Stimulated activated CD4-positive, alpha-beta T cell treated with anti-CD3 and anti-CD28 coated beads, Interleukin-2, amount 100 ng/mL, for 24 hours (primary cell): ENCODE results near the gene TDRKH.

ENCODE experiments used
- DNase-seq, 2 donors: peaks; one replicate each; pipeline ENCODE4 v3.0.0-alpha.2; 2020

The TDRKH gene

DNA sequence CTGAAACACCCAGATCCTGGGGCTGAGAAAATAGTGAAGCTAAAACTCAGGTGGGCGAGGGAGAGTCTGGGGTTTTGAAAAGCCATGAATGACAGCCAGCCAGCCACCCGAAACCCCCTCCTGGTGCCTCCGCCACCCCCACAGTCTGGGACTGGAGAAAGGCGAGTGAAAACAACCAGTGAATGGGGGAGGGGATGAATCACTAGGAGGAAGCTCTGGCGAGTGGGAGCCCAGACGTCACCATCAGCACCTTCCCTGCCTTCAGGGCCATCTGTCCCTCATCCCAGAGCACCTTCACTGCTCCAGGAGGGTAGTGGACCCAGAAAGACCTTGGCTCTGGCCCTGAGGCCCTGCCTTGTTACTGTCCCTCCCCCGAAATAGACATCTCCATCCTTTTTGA, 32.1 kb upstream of the TDRKH start:
- peak; percentile 63 to 67 for DNase-seq

DNA sequence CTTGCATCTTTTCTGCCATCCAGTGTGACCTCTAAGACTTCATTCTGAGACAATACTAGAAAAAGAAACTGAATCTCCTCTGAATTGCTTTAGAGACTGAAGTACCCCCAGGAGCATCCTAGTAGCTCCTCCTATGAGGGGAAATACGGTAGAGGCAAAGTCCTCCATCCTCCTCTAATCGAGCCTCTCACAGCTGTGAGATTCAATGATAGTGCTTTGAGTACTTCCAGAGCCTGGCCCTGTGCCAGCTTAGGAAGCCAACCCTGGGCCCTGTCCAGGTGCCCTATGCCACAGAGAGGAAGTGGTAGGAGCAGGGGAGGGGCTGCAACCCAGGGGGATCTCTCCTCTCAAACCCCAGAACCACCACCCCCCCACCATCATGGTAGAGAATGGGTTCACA, 30.6 kb upstream of the TDRKH start:
- DNase-seq = no peak

DNA sequence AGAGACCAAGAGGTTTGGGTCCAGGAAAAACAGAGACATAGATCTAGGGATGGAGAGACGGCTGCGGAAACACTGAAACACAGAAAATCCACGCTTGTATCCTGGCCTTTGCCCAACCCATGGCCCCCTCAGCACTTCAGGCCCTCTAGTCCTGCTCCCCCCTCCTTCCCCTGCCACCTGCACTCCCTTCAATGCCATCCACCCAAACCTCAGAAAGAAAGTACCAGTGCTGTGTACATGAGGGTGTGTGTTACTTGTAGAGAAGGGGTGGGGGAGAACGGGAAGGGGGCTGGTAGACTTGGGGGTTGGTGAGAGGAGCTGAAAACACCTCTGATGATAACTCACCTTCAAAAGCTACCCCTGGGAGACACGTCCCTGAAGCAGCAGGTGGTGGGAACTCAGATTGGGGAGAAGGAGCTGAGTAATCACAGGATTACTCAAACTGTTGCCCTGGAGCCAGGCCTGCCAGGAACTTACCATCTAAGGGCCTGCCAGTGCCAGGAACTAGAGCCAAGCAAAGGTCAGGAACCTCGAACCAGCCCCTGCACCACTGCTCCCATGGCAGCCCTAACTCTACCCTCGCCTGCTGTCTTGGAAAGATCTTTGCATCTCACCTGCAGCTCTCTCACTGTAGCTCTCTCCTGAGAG, 29.8 kb upstream of the TDRKH start:
- no peak for DNase-seq

DNA sequence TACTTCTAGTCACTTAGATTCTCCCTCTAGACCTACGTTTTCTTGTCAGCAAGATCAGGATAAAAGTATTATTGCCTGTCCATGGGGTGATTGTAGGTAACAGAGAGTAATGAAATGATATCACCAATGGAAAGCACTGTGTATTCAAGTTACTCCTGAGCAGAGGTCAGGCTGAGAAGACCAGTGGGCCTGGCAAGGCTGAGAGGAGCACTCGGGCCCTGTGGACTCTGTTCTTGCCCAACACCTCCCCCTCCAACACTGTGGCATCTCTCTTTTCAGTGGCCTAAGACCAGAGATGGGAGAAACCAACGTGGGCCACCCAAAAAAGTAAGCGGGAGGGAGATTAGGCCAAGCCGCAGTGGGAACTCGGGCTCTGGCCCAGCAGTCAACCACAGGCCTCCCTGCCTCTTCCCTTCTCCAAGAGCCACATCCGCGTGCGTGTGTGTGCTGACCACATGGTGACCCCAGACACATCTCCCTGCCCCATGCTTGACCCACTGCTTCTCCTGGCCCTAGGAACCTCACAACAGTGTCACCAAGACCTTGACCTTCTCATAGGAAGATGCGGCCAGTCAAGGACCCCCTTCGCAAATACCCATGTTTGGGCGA, 29.0 kb upstream of the TDRKH start:
- DNase-seq = no peak

DNA sequence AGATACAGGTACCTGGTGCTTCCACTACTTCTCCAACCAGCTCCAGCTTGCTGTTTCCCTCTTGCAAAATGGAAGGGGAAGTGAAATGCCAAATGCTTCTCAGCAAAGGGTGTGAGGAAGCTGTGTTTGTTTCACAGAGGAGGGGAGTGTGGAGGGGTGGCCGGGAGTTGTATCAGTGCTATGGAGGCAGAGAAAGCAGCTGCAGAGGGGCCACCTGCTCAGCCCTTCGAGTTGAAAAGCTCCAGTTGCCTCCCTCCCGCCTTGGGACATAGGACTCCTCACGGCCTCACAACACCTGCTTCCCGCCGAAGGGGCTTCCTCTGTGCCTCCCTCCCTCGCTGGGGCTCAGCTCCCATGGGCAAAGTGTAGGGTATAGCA, 27.0 kb upstream of the TDRKH start:
- no peak for DNase-seq

DNA sequence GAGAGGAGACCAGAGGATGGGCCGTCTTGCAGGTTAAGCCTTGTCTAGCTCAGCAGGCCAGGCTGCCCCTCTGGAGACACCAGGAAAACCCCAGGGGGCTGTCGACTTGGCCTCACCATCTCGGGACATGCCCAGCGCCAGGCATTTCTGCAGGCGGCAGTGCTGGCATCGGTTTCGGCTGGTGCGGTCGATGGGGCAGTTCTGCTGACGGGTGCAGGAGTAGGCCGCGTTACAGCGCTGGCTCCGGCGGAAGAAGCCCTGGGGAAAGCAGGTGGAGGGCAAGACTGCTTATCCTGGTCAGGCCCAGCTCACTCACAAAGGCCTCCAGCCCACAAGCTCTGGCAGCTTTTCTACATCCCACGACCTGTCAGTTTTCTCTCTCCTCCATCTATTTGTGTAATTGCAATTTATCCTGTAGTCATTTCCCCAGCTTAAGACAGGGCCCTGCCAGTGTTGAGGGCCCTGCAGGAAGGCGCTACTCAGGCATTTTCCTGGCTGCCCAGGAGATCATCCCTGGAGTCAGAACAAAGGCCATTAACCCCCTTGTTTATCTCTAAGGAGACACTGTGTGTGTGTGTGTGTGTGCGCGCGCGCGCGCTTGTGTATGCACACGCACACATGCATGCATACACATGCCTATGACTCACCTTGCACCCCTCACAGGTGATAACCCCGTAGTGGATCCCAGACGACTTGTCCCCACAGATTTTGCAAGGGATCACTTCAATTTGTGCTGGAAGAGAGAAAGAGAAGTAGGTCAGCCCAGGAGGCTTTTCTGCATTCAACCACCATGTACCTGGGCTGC, 26.4 kb upstream of the TDRKH start:
- no peak for DNase-seq

DNA sequence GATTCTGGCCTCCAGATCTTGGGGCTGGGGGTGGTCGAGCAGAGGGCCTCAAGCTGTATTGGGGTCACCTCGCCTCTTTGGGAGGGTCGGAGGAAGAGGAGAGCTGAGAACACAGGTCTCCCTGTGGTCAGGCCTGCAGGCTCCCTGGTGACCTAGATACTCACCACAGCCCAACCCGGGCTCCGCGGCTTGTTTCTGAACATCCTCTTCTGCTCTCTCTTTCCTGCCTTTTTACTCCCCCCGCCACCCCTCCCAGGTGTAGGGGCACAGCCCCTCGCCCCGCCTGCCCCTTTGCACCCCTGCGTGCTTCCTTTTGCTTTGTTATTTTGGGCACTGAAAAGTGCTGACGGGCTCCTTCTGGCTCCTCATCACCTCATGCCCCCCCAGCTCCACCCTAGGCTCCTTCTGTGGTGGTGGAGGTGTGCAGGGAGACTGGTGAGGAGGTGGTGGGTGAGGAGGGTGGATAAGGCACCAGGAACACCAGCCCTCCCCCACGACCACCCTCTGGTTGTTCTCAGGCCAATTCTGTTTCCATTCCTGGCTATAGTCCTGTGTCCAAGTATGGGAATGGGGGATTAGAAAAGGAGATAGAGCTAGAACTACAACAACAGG, 25.5 kb upstream of the TDRKH start:
- DNase-seq = no peak

DNA sequence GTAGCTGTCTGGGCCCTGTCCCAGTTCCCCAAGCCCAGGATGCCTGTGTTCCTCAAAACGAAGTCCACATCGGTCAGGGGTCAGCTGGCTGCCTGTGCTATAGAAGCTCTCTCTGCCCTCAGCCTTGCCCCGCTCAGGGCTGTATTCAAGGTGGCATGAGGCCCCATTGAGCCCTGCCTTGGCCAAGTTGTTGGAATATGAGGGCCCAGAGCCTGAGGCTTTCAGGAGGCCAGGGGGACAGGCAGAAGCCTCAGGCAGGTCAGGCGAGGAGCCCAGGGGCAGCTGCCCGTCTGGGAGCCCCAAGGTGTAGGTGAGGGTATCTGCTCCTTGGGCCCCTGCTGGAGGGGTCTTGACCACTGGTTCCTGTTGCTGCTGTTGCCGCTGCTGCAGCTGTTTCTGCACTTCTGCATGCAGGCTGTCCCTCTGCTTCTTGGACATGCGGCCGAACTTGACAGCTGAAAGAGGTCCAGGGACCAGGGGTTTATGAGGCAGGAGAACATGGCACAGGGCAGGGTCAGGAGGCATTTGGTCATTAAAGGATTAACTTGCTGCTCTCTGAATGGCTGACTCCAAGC, 24.8 kb upstream of the TDRKH start:
- DNase-seq = no peak

DNA sequence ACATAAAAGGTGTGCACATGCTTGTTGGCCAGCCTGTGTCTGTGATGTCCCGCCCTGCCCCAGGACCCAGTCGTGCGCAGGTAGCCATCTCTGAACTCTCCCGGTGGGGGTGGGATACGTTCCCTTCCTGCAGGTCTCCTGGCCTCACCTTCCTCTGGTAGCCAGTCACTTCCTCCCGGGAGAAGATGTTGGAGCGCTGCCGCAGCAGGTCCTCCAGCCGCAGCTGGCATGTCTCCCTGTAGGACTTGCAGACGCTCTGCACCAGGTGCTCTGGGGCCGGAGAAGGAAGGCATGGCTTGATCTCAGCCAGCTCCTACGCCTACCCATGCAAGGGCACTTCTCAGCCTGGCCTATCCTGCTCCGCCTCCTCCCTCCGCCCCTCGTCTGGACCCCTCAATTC, 24.1 kb upstream of the TDRKH start:
- DNase-seq = no peak

DNA sequence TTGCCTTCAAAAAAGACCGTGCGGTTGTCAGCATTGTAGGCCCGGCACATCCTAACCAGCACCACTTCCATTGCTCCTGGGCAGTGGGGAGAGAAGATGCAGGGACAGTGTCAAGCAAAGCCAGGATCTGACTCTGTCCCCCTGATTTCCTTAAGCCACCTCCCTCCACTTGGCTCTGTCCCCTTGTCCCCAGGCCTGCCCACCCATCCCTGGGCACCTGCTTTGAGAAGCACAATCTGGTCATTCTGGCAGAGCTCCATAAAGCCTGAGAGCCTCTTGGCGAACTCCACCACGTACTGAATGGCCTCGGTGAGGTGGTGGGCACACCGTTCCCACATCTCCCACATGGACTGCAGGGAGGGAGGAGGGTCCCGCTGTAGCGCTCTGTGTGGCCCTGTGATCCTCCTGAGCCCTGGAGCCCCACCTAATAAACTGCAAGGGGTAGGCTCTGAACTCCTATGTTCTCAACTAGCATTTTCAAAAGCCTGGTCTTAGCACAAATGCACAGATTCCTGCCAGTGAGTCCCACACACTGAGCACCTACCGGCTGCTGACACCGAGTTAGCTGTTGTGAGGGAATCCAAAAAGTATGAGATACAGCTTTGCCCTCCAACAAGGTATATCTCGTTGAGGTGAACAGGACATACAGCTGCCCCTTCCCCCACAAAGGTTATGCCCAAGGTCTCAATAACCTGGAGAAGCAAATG, 23.1 kb upstream of the TDRKH start:
- DNase-seq = no peak

DNA sequence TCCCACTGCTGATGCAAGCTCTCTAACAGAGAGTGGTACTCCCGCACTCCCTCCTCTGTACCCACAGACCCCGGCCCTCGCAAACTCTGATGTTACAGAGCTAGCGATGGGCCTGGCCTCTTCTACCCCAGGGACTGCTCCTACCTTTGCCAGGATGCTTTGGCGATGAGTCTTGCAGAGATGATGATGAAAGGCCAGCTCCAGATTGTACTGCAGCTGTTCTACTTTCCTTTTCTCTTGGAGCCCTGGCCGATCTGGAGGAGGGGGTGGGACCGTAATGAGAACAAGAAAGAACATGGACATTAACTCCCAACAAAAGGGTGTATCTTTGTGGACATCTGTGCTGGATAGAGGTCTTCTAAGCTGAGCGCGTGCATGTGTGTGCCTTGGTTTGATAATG, 20.9 kb upstream of the TDRKH start:
- no peak for DNase-seq

DNA sequence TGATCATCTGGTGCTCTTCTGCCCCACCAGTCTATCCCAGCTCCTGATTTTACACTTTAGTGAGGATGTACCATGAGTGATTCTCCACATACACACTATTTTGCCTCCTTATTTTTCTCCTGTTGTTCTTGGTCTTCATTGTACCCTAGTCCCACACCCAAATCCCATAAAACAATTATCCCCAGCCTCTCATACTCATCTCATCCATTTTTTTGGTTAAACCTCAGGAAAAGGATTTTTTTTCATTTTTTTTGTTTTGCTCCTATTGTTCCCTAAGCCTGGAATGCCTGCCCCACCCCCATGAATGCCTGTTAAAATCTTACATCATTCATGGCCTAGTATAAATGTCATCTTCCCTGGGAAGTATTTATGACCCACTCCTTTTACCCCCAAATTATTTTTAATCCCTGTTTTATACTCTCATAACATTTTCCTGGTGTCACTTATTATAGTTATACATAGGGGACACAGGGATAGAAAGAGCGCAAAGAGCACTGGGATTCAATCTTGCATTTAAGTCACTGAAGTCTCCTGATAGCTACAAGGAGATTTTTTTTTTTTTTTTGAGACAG, 19.8 kb upstream of the TDRKH start:
- no peak for DNase-seq

DNA sequence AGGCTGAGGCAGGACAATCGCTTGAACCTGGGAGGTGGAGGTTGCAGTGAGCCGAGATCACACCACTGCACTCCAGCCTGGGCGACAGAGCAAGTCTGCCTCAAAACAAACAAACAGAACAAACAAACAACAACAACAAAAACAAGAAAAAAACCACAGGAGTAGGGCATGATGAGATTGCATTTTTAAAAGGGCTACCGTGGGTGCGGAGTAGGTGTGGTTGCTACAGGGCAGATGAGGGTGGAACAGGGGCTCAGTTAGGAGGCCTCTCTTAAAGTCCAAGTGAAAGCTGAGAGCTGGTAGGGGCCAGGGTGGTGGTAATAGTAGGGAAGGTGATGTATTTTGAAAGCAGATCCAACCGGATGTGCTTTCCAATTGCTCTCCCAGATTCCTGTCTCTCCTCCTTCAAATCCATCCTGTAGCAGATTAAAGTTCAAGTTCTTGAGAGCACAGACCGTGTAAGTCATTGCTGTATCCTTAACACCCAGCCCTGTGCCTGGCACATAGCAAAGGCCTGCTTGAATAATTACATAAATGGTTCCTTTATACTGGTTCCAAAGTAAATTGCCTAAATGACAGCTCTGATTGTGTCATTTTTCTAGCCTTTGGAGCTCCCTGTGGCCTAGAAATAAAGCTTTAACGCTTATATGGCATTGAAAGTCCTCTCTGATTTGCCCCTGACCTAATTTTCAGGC, 19.1 kb upstream of the TDRKH start:
- no peak for DNase-seq

DNA sequence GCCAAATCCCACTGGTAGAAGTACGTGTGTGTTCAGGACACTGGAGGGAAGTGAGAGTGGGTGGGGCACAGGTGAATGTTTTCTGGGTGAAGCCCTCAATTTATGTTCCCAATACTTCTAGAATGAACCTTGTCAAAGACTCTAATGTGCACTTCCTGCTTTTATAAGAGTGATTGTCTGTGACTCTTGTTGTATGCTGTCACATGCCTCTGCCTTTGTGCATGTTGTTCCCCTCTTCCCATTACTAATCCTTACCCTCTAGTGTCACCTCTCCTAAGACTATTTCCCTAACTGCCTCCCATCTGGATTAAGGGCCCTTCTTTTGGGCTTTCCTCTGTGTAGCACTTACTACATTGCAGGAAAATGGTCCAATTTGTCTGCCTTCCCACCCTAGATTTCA, 17.5 kb upstream of the TDRKH start:
- no peak for DNase-seq

DNA sequence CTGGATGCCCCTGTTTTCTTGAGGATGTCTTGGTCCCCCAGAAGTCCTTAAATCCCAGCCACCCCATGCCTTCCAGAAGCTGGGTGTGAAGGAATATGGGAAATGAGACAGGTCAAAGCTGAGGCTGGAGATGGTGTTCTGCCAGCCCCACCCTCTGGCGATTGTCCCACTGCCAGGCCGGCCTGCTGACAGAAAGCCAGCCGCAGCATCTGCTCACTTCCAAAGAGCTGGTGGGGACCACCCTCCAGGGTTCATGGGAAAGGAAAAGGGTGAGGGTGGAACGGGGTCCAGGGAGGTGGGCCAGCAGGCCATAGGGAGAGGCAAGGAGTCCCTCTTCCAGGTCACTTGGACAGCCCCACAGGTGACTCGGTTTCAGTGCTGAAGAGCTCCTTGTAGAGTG, 16.8 kb upstream of the TDRKH start:
- no peak for DNase-seq

DNA sequence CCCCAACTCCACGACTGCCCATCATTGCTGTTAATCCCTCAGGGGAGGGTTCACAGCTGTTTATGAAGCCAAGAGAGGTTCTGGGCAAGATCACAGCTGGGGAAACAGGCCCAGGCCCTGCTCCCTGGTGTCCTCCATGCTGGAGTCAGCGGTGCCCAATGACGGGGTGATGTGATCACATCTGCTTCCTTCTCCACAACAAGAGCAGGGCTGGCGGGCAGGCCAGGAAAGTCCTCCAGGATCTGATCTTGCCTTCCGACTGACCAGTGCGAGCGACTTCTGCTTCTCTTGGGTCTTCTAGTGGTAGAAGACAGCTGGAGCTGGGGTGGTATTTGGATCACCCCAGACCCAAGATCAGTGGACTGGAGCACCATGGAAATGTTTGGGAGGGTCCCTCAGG, 15.9 kb upstream of the TDRKH start:
- no peak for DNase-seq

DNA sequence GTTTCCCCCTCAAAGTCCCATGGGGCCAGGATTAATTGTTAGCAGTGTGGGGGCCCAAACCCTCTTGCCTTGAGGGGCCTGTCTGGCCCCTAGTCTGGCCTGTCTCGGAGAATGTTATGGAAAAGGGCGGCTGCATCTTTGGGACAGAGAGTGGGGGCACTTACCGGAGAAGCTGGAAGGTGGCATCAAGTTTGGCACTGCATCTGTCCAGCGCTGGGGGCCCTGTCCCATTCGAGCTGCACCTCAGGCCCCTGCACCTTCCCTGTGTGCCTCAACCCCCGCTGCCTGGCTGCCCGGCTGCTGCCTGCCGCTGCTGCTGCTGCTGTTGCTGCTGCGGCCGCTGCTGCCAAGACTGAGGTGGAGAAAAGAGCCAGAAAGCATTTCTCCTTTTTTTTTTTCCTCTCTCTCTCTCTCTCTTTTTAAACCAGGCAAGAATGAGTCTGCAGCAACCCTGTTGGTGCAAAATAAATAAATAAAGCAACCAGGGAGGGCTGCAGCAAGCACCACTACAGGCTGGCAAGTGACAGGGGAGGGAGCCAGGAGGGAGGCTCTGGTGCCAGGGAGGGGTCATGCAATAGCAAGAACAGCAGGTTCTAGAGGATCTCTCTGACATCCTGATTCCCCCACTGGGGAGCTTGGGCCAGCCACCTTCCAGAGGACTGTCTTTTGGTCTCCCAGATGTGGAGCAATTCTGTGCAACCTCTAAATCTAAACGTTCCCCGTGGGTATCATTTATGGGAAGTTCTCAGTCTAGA, 14.9 kb upstream of the TDRKH start, which contains the start of gene LINGO4:
TSS of gene LINGO4 (minus strand) at position 354 of the 755 bp plus-strand sequence. CDS start 2,715 bp downstream, outside the sequence.
- no peak for DNase-seq

DNA sequence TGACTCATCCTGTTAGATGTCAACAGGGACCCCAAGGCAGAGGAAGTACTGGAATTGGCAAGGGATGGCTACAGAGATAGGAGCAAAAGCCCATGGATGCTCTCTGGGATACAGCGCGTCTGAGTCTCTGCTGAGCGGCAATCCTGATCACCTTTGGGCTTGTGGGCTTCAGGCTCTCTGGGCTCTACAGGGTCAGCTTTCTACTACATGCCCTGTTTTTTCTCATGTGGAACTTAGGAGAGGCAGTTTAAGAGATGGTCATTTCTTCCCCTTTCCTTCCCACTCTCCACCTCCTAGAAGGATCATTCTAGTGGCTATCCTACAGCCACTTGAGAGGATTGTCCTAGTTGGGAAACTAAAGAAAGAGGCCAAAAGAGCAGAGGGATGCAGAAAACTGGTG, 13.6 kb upstream of the TDRKH start:
- DNase-seq = no peak

DNA sequence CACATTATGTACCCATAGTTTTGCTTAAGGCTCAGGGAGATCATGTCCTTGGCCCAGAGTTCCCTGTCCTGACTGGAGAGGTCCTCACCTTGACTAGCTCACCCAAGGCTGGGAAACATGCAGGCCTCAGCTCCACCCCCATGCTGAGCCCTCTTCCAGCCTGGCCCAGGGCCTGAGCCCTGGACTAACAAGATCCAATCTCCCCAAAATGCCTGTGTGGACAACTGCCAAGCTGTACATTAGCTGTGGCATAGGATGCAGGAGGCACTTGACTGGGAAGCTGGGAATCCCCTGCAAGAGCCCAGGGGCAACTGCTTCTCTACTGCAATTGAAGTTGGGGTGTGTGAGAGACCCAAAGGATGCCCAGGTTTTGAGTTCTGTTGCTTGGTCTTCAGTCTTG, 12.9 kb upstream of the TDRKH start:
- DNase-seq = no peak

DNA sequence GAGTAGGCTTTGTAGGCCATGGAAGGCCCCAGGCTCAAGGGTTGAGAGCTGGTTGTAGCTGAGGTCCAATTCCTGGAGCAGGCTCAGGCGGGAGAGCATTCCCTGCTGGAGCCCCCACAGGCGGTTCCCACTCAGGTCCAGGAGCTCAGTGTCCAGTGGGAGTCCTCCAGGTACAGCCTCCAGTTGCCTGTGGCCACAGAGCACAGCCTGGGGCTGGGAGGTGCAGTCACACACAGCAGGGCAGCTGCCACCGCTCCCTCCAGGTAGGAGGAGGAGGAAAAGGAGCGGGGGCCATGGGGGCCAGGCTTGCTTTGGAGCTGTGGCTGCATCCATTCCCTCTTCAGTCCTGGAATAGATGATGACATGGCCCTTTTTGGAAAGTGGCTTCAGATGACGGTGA, 12.1 kb upstream of the TDRKH start:
- DNase-seq = no peak

DNA sequence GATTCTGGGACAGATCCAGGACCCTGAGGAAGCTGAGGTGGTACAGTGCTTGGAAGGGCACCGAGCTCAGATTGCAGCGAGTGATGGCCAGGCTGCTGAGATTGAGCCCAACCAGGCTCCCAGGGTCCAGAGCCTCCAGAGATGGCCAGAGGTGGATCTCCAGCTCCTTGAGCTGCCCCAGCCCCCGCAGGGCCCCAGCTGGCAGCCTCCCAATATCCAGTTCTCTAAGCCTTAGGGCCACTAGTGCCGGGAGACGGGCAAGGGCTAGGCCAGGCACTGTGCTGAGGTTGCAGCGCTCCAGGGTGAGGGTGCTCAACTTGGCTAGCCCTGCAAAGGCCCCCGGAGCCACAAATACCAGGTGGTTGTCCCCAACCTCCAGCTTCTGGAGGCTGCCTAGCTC, 11.5 kb upstream of the TDRKH start:
- DNase-seq = no peak
